EH (cell line): Measurements from ENCODE around the gene LRRC25.

Source experiments
- DNase-seq: peaks from one replicate; pipeline ENCODE4 v3.0.0-alpha.2; 2015; ENCODE audit warnings: low read depth

LRRC25 gene

GRCh38 chr19:18435842-18436670 is 38.6 kb upstream of the LRRC25 start:
- no peak for DNase-seq

- no peak for DNase-seq
Observed at GRCh38 chr19:18435178-18435841, 37.9 kb upstream of the LRRC25 start.

- no peak for DNase-seq
Observed at GRCh38 chr19:18434411-18435175, 37.2 kb upstream of the LRRC25 start.

GRCh38 chr19:18433735-18434398 is 36.4 kb upstream of the LRRC25 start:
- no peak for DNase-seq

- DNase-seq: no peak
Observed at GRCh38 chr19:18433015-18433691, 35.7 kb upstream of the LRRC25 start.

- DNase-seq: no peak
Observed at GRCh38 chr19:18432275-18433014, 35.0 kb upstream of the LRRC25 start.

- DNase-seq: no peak
Observed at GRCh38 chr19:18431351-18432197, 34.2 kb upstream of the LRRC25 start.

- DNase-seq: no peak
Observed at GRCh38 chr19:18430417-18431144, 33.2 kb upstream of the LRRC25 start.

GRCh38 chr19:18429717-18430416 is 32.4 kb upstream of the LRRC25 start:
- no peak for DNase-seq

GRCh38 chr19:18428787-18429674 is 31.6 kb upstream of the LRRC25 start:
- peak; percentile 88 for DNase-seq

GRCh38 chr19:18428173-18428786 is 30.9 kb upstream of the LRRC25 start:
- no peak for DNase-seq

GRCh38 chr19:18427743-18428113 is 30.3 kb upstream of the LRRC25 start:
- DNase-seq: no peak

- DNase-seq: no peak
Observed at GRCh38 chr19:18427080-18427742, 29.8 kb upstream of the LRRC25 start.

GRCh38 chr19:18426416-18426767 is 29.0 kb upstream of the LRRC25 start:
- no peak for DNase-seq

GRCh38 chr19:18425515-18426415 is 28.3 kb upstream of the LRRC25 start:
- peak; percentile 78 for DNase-seq
